COLO829 (cell line): ENCODE measurements around the gene QKI.
"Not testable (repeated sequence)": the region's sequence is repeated elsewhere in the genome, so short reads cannot be mapped to it uniquely, and the experiment has no call there.

Experiments used
- DNase-seq: peaks from one replicate; pipeline ENCODE4 v3.0.0; 2012; ENCODE audit warnings: low spot score

QKI gene

GRCh38 chr6:163579880-163580295, 165.4 kb downstream of the QKI start:
- no peak for DNase-seq

DNA sequence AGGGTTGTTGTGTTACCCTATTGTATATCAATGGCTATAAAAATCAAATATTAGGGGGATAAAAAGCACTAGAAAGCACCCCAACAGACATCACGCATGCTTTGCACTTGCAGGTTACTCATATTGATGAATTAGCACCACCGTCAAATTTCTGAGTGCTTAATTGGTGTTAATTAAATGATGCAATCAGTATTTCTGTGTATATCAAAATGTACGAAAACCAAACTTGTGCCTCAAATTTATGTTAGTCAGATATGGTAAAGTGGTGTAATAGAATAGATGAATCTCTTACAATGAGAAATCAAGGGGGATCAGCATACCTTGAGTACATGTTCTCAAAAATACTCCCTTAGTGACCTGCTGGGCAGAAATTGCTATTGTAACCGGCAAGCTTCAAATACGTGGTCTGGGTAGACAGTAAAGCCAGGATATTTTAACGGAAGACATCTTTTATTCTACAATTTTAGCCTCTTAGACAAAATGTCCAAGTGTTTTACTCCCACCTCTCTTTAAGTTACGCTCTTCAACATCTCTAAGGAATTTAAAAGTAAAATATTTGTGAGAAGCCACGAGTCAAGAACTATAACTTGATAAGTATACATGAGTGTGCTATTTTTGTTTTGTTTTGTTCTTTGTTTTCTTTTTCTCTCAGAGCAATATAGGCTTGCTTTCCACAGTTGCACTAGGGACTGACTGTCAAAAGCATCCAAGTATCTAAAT, 166.0 kb downstream of the QKI start:
- no peak for DNase-seq

GRCh38 chr6:163583558-163583957, 169.0 kb downstream of the QKI start:
- no peak for DNase-seq

- DNase-seq = peak; percentile 30
These were observed 171.5 kb downstream of the QKI start for GRCh38 chr6:163585932-163586437.

DNA sequence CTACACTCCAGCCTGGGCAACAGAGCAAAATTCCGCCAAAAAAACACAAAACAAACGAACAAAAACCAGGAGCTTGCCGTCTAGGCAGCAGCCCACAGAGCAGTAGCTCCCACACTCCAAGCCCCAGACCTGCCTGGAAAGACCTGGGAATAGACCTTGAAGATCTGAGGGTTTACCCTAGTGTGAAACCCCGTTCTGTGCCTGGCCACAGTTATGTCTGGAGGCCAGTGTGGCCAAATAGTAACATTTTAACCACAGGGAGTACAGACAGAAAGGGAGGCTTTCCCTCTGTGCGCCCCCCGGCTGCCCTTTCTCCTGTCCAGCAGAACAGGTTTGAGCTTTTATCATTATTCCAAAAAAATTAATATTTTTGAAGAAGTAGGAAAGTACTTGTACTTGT, 172.4 kb downstream of the QKI start:
- DNase-seq = no peak

DNA sequence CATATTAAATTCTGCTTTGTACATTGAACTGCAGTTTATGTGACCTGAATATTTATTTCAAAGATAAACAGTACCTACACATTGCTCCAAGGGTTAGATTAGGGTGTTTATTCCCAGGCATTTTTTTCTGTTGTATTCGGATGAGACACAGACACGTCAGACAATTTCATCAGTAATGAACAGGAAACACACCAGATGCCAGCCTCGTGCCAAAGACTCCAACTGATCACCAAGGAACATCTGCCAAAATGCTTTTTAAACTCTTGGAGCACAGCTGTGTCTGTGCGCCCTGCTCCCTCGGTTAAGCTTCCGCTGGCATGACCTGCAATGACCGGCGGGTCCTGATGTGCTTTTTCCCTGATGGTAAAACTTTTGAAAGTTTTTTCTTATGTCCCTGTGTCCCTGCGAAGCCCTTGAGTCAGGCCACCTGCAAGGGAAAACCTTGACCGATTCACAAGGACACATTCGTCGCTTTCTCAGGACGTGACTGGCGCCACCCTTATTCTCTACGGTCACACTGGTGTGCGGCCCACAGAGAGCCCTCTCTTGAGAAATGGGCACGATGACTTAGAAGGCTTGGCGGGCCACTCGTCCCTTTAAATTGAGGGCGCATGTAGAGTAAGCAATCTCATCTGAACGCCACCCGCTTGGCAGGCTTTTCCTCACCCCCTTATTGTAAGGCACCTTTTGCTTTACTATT, 173.9 kb downstream of the QKI start:
- no peak for DNase-seq

DNA sequence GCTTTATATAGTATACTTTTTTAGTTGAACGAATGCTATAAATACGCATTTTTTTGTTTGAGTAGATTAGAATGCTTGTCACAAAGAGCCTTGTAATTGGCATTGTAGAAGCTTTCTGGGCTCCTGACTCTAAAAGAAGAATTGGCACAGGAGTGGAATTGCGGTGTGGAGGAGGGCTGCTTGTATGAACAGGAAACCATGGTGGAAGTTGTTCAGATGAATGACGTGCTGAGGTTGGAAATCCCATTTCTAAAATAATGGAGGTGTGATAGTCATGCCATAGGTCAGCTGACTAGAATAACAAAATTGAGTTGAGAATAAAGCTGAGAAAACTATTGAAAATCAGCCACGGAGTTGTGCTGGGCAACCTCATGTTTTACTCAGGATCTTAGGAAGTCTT, 174.9 kb downstream of the QKI start:
- no peak for DNase-seq

GRCh38 chr6:163590132-163590531, 175.6 kb downstream of the QKI start:
- DNase-seq = not testable (repeated sequence)

- DNase-seq = no peak
These were observed 178.4 kb downstream of the QKI start for GRCh38 chr6:163592872-163593271.

DNA sequence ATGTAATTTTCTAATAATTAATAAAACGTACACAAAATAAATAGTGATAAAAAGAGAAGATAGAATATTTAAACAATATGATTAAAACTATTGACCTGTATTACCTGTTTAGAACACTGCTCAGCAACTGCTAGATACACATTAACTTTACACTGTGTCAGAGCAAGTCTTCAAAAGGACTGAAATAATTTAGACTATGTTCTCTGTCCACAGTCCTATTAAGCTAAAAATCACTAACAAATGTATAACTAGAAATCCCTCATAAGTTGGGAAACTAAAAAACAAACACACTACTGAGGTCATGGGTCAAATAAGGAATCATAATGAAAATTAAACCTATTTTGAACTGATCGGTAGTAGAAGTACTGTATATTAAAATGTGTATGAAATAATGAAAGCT, 181.7 kb downstream of the QKI start:
- DNase-seq = no peak

DNA sequence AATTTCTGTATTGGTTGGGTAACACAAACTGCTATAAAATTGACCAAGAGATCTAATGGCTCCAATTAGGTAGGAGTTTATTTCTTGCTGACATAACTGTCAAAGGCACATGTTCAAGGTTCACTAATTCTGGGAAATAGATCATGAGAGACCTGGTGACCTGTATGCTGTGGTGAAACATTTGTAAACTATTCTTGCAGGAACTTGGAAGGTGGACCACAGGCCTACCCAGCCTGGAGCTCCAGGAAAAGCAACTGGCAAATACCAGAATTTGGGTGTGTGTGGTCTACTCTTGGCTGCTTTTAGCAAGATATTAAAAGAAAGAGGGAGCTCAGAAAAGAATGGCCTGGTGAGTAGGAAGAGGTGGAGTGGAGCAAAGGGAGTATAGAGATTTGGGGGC, 184.6 kb downstream of the QKI start:
- DNase-seq = no peak

DNA sequence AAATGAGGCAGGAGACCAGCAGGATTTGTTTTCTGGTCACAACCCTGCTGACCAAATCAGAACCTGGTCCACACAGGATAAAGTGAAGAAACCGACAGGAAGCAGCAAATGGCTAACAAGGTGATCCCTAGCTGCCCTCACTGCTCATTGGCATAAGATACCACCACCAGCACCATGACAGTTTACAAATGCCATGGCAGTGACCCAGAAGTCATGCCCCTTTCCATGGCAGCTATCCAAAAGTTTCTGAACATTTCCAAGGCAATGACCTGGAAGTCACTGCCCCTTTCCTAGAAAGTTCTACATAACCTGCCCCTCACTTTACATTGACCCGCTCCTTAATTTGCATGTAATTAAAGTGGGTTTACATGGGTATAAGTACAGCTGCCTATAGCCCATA, 185.2 kb downstream of the QKI start:
- no peak for DNase-seq

- DNase-seq = no peak
These were observed 185.8 kb downstream of the QKI start for GRCh38 chr6:163600331-163600730.

- no peak for DNase-seq
These were observed 186.3 kb downstream of the QKI start for GRCh38 chr6:163600781-163601180.

GRCh38 chr6:163602851-163603250, 188.3 kb downstream of the QKI start:
- no peak for DNase-seq

- DNase-seq = no peak
These were observed 188.9 kb downstream of the QKI start for GRCh38 chr6:163603395-163603794.

GRCh38 chr6:163605385-163606097, 191.0 kb downstream of the QKI start:
- DNase-seq = no peak

DNA sequence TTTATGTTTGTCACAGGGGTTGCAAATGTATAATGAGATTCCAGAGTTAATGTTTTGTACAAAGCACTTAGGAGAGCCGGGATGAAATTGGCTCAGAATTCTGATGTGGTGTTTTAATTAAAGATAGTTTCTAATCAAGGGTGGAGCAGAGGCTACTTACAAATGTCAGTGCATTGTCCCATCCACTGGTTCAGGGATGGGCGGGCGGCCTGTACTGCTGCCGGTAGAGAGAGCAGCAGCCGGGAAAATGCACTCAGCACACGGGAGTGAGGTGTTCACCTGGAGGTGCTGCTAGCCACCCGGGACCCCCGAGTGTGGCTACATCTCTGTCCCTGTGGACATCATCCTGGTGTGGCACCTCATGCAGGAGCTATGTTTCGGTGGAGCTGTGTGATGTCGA, 193.3 kb downstream of the QKI start:
- no peak for DNase-seq

GRCh38 chr6:163608204-163608644, 193.7 kb downstream of the QKI start:
- no peak for DNase-seq

DNA sequence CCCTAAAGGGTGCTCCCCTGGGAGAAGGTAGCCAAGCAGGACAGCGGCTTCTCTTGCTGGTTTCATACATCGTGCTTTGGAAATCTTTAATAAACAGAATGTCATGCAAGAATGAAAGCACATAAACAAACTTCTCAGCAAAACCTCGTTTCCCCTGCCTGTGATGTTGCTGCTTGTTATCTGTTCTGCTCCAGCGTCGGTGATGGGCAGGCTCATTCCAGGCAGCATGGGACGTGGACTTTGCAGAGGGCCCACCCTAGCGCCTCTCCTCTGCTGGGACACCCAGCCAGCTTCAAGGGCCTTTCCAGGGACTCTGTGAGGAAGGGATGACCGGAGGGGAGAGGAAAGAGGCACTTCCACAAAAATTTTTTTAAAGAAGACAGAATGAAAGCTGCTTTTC, 197.7 kb downstream of the QKI start:
- no peak for DNase-seq

DNA sequence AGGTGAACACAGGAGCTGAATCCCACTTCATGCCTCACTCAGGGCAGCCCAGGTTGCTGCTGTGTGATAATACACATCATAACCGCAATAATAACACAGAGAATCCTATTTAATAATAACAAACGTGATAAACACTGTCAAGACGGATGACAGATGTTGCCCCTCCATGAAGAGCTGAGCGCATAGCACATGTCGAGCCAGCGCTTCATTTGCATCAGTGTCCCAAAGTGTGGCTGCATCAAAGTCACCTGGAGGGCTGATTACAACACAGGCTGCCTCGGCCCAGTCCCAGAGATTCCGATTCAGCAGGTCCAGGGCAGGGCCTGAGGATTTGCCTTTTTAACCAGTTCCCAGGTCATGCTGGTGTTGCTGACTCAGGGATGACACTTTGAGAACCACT, 198.5 kb downstream of the QKI start:
- DNase-seq = no peak

DNA sequence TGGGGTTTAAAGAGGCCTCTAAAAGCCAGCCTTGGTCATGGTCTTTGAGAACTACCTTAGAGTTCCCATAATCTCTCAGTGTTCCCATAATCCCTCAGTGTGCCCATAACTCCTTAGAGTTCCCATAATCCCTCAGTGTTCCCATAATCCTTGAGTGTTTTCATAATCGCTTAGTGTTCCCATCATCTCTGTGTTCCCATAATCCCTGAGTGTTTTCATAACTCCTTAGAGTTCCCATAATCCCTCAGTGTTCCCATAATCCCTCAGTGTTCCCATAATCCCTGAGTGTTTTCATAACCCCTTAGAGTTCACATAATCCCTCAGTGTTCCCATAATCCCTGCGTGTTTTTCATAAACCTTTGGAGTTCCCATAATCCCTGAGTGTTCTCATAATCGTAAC, 199.2 kb downstream of the QKI start:
- no peak for DNase-seq

GRCh38 chr6:163616452-163616851, 201.9 kb downstream of the QKI start:
- no peak for DNase-seq
